Activated CD4-positive, alpha-beta T cell treated with anti-CD3 and anti-CD28 coated beads for 36 hours (primary cell): ENCODE results near the gene PROKR1. TPM values are rescaled to one million over a fixed set of nuclear protein-coding genes. Genes with fewer than 3 reads are reported as not detected.
"Not testable (repeated sequence)": the region's sequence is repeated elsewhere in the genome, so short reads cannot be mapped to it uniquely, and the experiment has no call there.

Experiments
- ATAC-seq: fragments of 200-7000 bp; cut with Tn5 transposase; one replicate; pipeline ENCODE4 v1.10.0; 2021; ENCODE audit warnings: mild to moderate bottlenecking, moderate library complexity
- CTCF ChIA-PET: fragments of 350-600 bp; sonication (Branson Sonifier 250); formaldehyde crosslinking; loops from one replicate; lab custom pipeline; 2021; ENCODE audit warnings: antibody characterized with exemption; lab: Charles Lee
- POLR2A ChIA-PET: fragments of 350-600 bp; sonication (Branson Sonifier 250); formaldehyde crosslinking; loops from one replicate; lab custom pipeline; 2021; ENCODE audit warnings: antibody characterized with exemption, inconsistent platforms; lab: Charles Lee
- DNase-seq: peaks from one replicate; pipeline ENCODE4 v3.0.0-alpha.2; 2020
- H3K27ac Mint-ChIP-seq: one replicate; pipeline ENCODE4 v1.8.0; 2021; ENCODE audit warnings: mixed read lengths
- H3K27me3 Mint-ChIP-seq: one replicate; pipeline ENCODE4 v1.8.0; 2021; ENCODE audit warnings: mixed read lengths
- H3K36me3 Mint-ChIP-seq: one replicate; pipeline ENCODE4 v1.8.0; 2021; ENCODE audit warnings: low read depth, mixed read lengths
- H3K4me1 Mint-ChIP-seq: one replicate; pipeline ENCODE4 v1.8.0; 2021; ENCODE audit warnings: mixed read lengths
- H3K4me3 Mint-ChIP-seq: one replicate; pipeline ENCODE4 v1.8.0; 2021; ENCODE audit warnings: mild to moderate bottlenecking, moderate library complexity, mixed read lengths
- H3K9me3 Mint-ChIP-seq: one replicate; pipeline ENCODE4 v1.8.0; 2021; ENCODE audit warnings: low read depth, mixed read lengths
- intact Hi-C, 2 experiments: fragments of 100-400 bp; cut with DNase I in 1 of 2; cut with micrococcal nuclease in 1 of 2; formaldehyde crosslinking; loops; one replicate each; pipeline versions ENCODE4 v1.14.2 to v1.15.1; 2022 to 2024; cut with DNase I, micrococcal nuclease
- total RNA-seq, 2 experiments: library from RNA; stranded (reverse); gene quantifications; one replicate each; pipeline ENCODE4 v1.2.3, GENCODE V29; 2021

Gene PROKR1
- not detected for total RNA-seq

GRCh38 chr2:68643011-68643873, at the start of gene PROKR1:
Gene PROKR1 (plus strand): TSS chr2:68643579. CDS start chr2:68645822, 2,243 bp downstream.
- intact Hi-C loops: no loop called here
- POLR2A ChIA-PET: no interaction called here

GRCh38 chr2:68594041-68594440, 49.3 kb upstream of the PROKR1 start:
- H3K4me1 Mint-ChIP-seq: peaks cover 6% of the 10 kb centered on the region
- intact Hi-C loops: loop anchor here (2.0 to 10.0 kb wide), 2 partner anchors 107 to 111 kb away; no protein-coding TSS in a partner anchor
- H3K4me3 Mint-ChIP-seq: no peak overlapping the region
- CTCF ChIA-PET: interaction anchor here (0.6 to 2.5 kb wide), 10 partner anchors 8 to 331 kb away, joined by 3 to 47 read pairs (median 4); no protein-coding TSS in a partner anchor
- H3K27me3 Mint-ChIP-seq: peaks cover 7% of the 10 kb centered on the region
- H3K27ac Mint-ChIP-seq: no peak overlapping the region
- peaks cover under 1% of the 10 kb centered on the region for H3K9me3 Mint-ChIP-seq
- ATAC-seq: no peak
- DNase-seq: no peak
- H3K36me3 Mint-ChIP-seq: no peaks in the 10 kb centered on the region
- POLR2A ChIA-PET: no interaction called here

More at GRCh38 chr2:68643011-68643873, at the start of gene PROKR1:
- H3K27me3 Mint-ChIP-seq: peaks cover 66% of the 10 kb centered on the region
- no peak within 1 kb of the TSS for H3K27ac Mint-ChIP-seq
- H3K4me3 Mint-ChIP-seq: peak within 1 kb of the TSS; percentile 10
- H3K36me3 Mint-ChIP-seq: peaks cover 3% of the 10 kb centered on the region
- H3K4me1 Mint-ChIP-seq: peaks cover 6% of the 10 kb centered on the region
- peak; percentile 35 for DNase-seq
- CTCF ChIA-PET: interaction anchor here (0.7 to 1.6 kb wide), 2 partner anchors 155 to 296 kb away, joined by 3 to 4 read pairs; no protein-coding TSS in a partner anchor
- ATAC-seq: peak; percentile 43
- peaks cover 4% of the 10 kb centered on the region for H3K9me3 Mint-ChIP-seq

GRCh38 chr2:68594674-68595492, 48.5 kb upstream of the PROKR1 start:
- no peak overlapping the region for H3K4me3 Mint-ChIP-seq
- ATAC-seq (peak; percentile 49), DNase-seq (peak; percentile 72)
- POLR2A ChIA-PET: interaction anchor here (0.6 to 0.7 kb wide), 2 partner anchors 18 to 210 kb away, joined by 3 read pairs; no protein-coding TSS in a partner anchor
- CTCF ChIA-PET: interaction anchor here (0.5 to 2.7 kb wide), 45 partner anchors 9 to 337 kb away, joined by 3 to 47 read pairs (median 4); no protein-coding TSS in a partner anchor
- H3K9me3 Mint-ChIP-seq: peaks cover 6% of the 10 kb centered on the region
- H3K27me3 Mint-ChIP-seq: peaks cover 9% of the 10 kb centered on the region
- no peak overlapping the region for H3K27ac Mint-ChIP-seq
- peaks cover 6% of the 10 kb centered on the region for H3K4me1 Mint-ChIP-seq
- intact Hi-C loops: loop anchor here (1.0 to 10.0 kb wide), 4 partner anchors 108 to 132 kb away; no protein-coding TSS in a partner anchor
- no peaks in the 10 kb centered on the region for H3K36me3 Mint-ChIP-seq

GRCh38 chr2:68595493-68595785, 47.9 kb upstream of the PROKR1 start:
- not testable (repeated sequence) for H3K9me3 Mint-ChIP-seq, ATAC-seq, H3K4me1 Mint-ChIP-seq, DNase-seq, H3K36me3 Mint-ChIP-seq, H3K4me3 Mint-ChIP-seq, H3K27ac Mint-ChIP-seq, H3K27me3 Mint-ChIP-seq
- intact Hi-C loops: loop anchor here (1.0 to 10.0 kb wide), 4 partner anchors 109 to 132 kb away; no protein-coding TSS in a partner anchor
- CTCF ChIA-PET: interaction anchor here (0.5 to 2.7 kb wide), 42 partner anchors 9 to 337 kb away, joined by 3 to 47 read pairs (median 4); no protein-coding TSS in a partner anchor
- POLR2A ChIA-PET: interaction anchor here (0.6 to 0.7 kb wide), 2 partner anchors 17 to 210 kb away, joined by 3 read pairs; no protein-coding TSS in a partner anchor

- H3K27me3 Mint-ChIP-seq, H3K27ac Mint-ChIP-seq, ATAC-seq, POLR2A ChIA-PET, H3K4me3 Mint-ChIP-seq, CTCF ChIA-PET, H3K36me3 Mint-ChIP-seq, H3K4me1 Mint-ChIP-seq, DNase-seq, intact Hi-C loops: not testable (repeated sequence)
- peaks cover 16% of the 10 kb centered on the region for H3K9me3 Mint-ChIP-seq
Observed at GRCh38 chr2:68600495-68600894, 42.9 kb upstream of the PROKR1 start.

- Mint-ChIP-seq H3K27me3 (peaks cover 5% of the 10 kb centered on the region), H3K27ac (no peak overlapping the region), H3K4me3 (no peak overlapping the region), H3K36me3 (peaks cover 2% of the 10 kb centered on the region), H3K4me1 (peaks cover 3% of the 10 kb centered on the region), H3K9me3 (peaks cover 16% of the 10 kb centered on the region)
- ChIA-PET POLR2A (no interaction called here), CTCF (no interaction called here)
- intact Hi-C loops: no loop called here
- DNase-seq (no peak), ATAC-seq (no peak)
Observed at GRCh38 chr2:68603059-68603458, 40.3 kb upstream of the PROKR1 start.

GRCh38 chr2:68604077-68604476, 39.3 kb upstream of the PROKR1 start:
- Mint-ChIP-seq H3K27me3 (peaks cover 5% of the 10 kb centered on the region), H3K9me3 (peaks cover 16% of the 10 kb centered on the region), H3K36me3 (peaks cover 2% of the 10 kb centered on the region), H3K27ac (no peak overlapping the region), H3K4me3 (no peak overlapping the region), H3K4me1 (peaks cover 3% of the 10 kb centered on the region)
- ATAC-seq: no peak
- ChIA-PET CTCF (interaction anchor here (0.5 to 1.5 kb wide), 2 partner anchors 9 to 323 kb away, joined by 3 to 6 read pairs; no protein-coding TSS in a partner anchor), POLR2A (no interaction called here)
- intact Hi-C loops: no loop called here
- DNase-seq: no peak

- Mint-ChIP-seq H3K9me3 (peaks cover 16% of the 10 kb centered on the region), H3K36me3 (peaks cover 2% of the 10 kb centered on the region), H3K27me3 (peaks cover 6% of the 10 kb centered on the region), H3K4me3 (no peak overlapping the region), H3K4me1 (peaks cover 3% of the 10 kb centered on the region), H3K27ac (no peak overlapping the region)
- ATAC-seq (no peak), DNase-seq (no peak)
- intact Hi-C loops: no loop called here
- ChIA-PET CTCF (interaction anchor here (0.8 to 3.3 kb wide), 3 partner anchors 10 to 138 kb away, joined by 4 to 15 read pairs (median 4); partner anchors contain the start of gene APLF), POLR2A (no interaction called here)
Observed at GRCh38 chr2:68605939-68606338, 37.4 kb upstream of the PROKR1 start.

GRCh38 chr2:68606759-68607158, 36.6 kb upstream of the PROKR1 start:
- DNase-seq (no peak), ATAC-seq (no peak)
- H3K36me3 Mint-ChIP-seq: peaks cover 2% of the 10 kb centered on the region
- intact Hi-C loops: no loop called here
- peaks cover 3% of the 10 kb centered on the region for H3K4me1 Mint-ChIP-seq
- H3K27ac Mint-ChIP-seq: no peak overlapping the region
- CTCF ChIA-PET: interaction anchor here (0.8 to 3.3 kb wide), 3 partner anchors 11 to 139 kb away, joined by 4 to 15 read pairs (median 4); partner anchors contain the start of gene APLF
- POLR2A ChIA-PET: no interaction called here
- peaks cover 13% of the 10 kb centered on the region for H3K9me3 Mint-ChIP-seq
- no peak overlapping the region for H3K4me3 Mint-ChIP-seq
- H3K27me3 Mint-ChIP-seq: peaks cover 6% of the 10 kb centered on the region

GRCh38 chr2:68607837-68608236, 35.5 kb upstream of the PROKR1 start:
- peaks cover 6% of the 10 kb centered on the region for H3K27me3 Mint-ChIP-seq
- H3K36me3 Mint-ChIP-seq: no peaks in the 10 kb centered on the region
- H3K9me3 Mint-ChIP-seq: peaks cover 8% of the 10 kb centered on the region
- H3K4me3 Mint-ChIP-seq: no peak overlapping the region
- ChIA-PET POLR2A (no interaction called here), CTCF (interaction anchor here (3.3 kb wide), 1 partner anchor 12 kb away, joined by 15 read pairs; no protein-coding TSS in a partner anchor)
- H3K4me1 Mint-ChIP-seq: no peaks in the 10 kb centered on the region
- no peak for ATAC-seq
- intact Hi-C loops: no loop called here
- H3K27ac Mint-ChIP-seq: no peak overlapping the region
- DNase-seq: no peak
